DMS53 treated with DMSO at 0.1 percent for 48 hours (cell line): ENCODE data around the gene ATIC.
"Not testable (repeated sequence)": the region's sequence is repeated elsewhere in the genome, so short reads cannot be mapped to it uniquely, and the experiment has no call there.

Experiments used
- DNase-seq: peaks from one replicate; lab custom pipeline; 2025; ENCODE audit not compliant: unreplicated experiment; lab: John Stamatoyannopoulos, UW

Gene ATIC

GRCh38 chr2:215360059-215360458 lies 48.2 kb downstream of the ATIC start:
- DNase-seq, result not testable (repeated sequence)

- no peak for DNase-seq
Observed at GRCh38 chr2:215360596-215360995, 48.7 kb downstream of the ATIC start.

DNA sequence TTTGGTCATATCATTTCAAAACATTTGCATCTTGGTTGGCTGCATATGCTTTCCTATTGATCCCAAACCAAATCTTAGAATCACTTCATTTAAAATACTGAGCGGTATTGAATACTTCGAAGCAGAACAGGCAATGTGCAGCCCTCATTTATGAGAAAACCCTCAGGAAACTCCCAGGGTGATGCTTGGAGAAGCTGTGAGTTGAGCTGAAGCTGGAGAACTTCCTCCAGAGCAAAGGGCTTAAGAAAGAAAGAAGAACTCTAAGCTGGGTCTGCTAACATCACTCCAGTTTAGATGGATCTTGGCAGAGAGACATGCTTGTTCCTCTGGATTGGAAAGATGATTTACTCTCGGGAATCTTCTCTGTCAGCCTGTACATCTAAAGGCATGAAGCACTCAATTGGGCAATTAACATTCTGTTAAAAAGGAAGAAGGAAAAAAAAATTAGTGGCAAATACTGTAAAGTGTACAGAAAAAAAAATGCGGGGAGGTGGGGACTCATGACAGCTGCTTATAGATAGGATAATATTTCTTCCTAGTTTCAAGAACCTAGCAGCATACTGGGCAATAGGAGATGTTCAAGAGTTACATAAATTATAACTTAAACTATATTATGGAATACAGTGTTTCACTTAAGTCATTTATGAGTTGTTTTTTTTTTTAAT lies 49.5 kb downstream of the ATIC start:
- no peak for DNase-seq

DNA sequence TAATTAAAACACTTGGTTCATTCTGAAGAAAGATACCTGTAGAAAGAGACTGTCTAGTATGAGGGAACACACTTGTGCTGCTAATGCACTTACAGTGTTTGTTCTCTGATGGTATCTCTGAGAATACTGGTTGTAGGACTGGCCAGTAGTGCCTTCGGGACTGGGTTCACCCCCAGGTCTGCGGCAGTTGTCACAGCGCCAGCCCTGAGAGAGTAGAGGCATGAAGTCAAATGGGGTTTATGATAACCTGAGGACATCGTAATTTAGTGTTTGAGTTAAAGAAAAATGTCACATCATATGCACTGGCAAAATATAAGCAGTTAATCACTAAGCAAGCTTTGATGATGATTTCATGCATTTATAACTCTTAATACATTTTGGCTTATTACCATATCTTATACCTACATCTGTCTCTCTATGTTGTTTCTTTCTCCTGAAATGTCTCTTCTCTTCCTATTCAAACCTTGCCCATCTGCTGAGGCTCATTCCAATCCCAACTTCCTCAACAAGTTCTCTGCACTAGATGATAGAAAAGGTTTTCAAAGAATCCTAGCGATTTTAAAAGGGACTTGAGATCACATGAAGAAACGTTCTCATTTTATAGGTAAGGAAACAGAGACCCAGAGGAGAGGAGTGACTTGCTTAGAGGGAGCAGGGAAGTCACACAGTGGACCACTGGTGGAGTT lies 50.2 kb downstream of the ATIC start:
- no peak for DNase-seq

DNA sequence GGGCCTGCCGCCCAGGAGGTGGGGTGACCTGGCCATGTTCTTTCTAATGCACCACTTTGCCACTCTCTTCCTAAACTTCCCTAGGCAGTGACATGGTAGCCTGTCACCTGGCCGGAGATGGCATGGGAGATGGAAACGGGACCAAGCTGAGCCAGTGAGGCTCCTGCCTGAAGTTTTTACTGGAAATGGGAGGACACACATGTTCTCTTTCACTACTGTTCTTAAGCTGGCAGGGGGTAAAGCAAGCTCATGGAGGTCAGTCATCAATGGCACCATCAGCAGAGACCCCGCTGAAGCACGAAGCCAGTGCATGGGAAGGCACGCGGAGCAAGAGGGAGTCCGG lies 50.7 kb downstream of the ATIC start:
- no peak for DNase-seq

DNA sequence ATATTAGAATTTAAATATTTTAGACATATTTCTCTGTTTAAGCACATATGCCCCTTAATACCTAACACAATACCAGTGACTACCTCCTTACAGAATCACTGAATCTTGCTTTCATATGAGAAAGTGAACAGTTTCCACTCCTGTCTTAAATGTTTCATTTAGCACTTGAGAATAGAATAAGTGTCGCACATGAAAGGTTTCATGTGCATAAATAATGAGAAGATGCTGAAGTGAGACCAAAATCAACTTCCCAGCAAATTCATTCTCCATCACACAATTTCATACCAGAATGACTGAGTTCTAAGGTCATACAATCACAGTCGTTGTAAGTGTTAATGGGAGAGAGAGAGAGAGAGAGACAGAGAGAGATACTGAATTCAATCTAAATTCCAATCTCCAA lies 51.2 kb downstream of the ATIC start:
- no peak for DNase-seq

DNA sequence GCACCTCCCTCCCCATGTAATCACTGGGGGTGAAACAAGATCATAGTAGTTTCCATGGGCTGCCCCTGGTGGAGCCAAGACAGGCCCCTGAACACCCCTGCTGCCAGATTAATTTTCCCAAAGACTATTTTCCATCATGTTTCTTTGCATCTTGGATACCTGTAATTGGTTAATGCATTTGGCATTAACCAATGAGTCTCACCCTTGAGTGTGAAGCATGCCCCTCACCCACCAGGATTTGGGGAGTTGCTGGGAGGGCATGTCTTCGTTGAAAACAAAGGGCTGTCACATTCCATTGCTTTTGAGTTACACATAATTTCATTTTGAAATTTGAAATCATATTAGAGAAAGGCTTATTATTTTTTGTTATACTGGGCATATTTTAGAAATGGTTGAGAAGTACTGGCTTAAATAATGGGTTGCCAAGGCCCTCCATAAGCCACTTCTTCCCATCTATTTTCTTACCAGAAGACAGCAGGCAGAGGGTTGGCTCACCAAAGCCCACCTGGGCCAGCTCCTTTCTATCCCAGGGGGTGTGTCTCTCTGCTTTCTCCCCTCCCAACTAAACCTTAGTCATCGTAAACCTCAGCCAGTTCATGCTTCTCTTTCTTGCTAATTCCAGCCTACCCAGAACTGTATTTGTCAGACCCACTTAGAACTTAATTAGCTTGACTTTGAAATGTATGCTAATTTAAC lies 51.8 kb downstream of the ATIC start:
- DNase-seq, result no peak

- no peak for DNase-seq
Observed at GRCh38 chr2:215364157-215365155, 52.6 kb downstream of the ATIC start.

DNA sequence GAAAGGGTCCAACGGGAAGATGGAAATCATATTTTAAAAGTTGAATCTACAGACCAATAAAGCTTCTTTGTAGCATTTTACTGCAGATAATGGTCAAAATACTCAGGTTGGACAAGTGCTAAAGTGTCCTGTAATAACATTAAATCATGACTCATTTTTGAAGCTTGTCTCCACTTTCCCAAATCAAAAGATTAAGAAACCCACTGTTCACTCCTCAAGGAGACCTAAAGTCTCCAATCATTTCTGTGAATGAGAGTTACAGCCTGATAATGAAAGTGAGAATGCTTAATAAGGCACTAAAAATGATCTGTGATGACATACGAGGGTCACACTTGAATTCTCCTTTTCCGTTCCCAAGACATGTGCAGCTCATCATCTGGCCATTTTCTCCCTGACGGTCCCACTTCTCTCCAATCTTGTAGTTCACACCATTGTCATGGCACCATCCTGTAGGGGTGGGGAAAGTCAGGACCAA lies 53.4 kb downstream of the ATIC start:
- no peak for DNase-seq

GRCh38 chr2:215366440-215367032 lies 54.7 kb downstream of the ATIC start:
- no peak for DNase-seq

GRCh38 chr2:215367662-215368492 lies 56.0 kb downstream of the ATIC start:
- DNase-seq, result no peak

DNA sequence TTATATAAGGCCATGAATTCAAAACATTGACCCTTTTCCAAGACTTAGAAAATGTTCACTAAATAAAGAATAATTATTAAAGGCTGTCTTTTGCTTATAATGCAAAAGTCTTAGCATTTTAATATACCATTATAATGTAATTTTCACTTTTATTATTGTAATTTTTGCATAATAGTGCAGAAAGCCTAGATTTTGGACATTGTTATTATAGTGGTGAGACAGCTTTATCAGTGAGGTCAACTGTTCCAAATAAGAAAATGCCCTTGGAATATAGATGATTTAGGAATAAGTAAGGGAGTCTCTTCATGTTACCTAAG lies 56.6 kb downstream of the ATIC start:
- no peak for DNase-seq

- no peak for DNase-seq
Observed at GRCh38 chr2:215369181-215369760, 57.4 kb downstream of the ATIC start.

DNA sequence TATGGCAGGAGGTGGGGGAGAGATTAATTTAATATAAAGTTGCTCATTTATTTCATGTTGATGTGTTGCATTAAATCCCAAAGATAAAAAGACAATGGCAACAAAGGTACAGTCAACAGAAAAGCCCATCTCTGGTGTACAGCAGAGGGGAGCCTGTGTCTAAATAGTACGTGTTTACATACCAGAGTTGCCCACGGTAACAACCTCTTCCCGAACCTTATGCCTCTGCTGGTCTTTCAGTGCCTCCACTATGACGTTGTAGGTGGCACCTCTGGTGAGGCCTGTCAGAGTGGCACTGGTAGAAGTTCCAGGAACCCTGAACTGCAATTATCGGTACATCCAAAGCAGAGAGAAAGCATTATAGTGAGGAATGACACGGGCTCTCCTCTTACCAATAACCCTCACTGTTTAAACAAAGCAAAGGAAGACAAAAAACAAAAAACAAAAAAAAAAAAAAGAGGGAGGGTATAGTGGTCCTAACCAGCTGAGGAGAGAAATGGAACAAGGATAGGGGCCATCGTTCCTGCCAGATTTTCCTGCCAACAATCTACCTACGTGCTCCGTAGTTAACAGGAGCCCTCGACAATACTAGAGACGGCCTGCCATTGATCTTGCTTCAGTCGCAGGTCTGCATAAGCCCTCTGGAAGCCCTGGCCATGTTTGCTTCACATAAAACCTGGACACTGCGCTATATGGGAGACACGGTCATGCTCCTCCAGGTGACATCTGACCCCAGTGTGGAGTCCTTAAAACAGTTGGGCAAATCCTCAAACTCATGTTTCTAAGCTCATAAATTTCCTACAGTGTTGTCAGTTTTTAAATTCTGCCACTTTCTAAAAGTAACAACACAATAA lies 58.5 kb downstream of the ATIC start:
- no peak for DNase-seq

- no peak for DNase-seq
Observed at GRCh38 chr2:215371915-215372897, 60.3 kb downstream of the ATIC start.

DNA sequence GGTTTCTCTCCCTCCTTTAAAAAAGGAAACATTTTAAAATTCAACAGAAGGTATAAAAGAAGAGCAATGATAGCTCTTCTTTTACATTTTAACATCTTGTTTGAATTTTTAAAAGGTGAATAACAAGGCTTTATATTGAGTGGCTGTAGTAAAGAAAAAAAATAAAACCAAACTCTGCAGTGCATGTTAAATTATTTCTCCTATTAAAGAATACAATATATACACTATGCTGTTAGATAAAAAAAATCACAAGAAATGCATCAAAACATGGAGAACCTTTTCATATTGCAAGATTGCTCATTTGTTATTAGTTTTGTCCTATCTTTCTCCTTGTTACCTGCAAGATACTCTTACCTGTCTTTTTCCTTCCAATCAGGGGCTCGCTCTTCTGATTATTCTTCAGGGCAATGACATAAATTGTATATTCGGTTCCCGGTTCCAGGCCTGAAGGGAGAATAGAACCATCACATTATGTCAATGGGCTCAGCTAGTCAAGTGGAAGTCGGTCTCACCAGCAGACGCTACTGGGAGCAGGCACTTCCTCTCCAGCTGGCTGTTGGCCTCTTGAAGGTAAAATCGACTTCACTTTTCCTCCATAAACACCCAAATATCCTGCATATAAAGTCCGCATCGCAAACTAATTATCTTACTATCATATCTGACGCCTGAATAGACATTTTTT lies 61.2 kb downstream of the ATIC start:
- no peak for DNase-seq

DNA sequence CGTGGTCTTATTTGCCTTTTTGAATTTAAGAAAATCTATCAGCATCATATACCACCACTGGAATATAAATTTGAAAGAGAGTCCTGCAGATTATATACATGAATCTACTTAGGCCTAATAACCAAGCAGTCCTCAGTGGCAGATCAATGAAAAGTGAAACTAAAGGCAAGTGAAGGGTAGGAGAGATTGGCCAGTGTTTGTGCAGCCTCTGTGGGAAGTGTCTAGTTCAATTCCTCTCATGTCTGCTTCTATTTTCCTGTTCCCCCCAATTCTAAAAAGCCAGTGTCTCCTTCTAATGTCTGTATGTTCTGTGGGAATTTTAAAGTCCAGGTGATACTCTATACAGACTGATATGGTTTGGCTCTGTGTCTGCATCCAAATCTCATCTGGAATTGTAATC lies 62.1 kb downstream of the ATIC start:
- DNase-seq, result no peak
